Lower lobe of right lung (tissue), 2 donors: ENCODE measurements around the gene GNAO1. TPM values are rescaled to one million over a fixed set of nuclear protein-coding genes. Genes with fewer than 3 reads are reported as not detected.
A peak's percentile ranks its signal among the peaks of the same experiment; 100 is the strongest.

ENCODE experiments used
- ATAC-seq, 2 donors: fragments of 200-7000 bp; cut with Tn5 transposase; one replicate each; pipeline ENCODE4 v1.9.1; 2020 to 2022; ENCODE audit warnings: mild to moderate bottlenecking in 2 of 2, moderate library complexity in 2 of 2
- DNase-seq: peaks from one replicate; pipeline ENCODE4 v3.0.0-alpha.2; 2020
- H3K27ac ChIP-seq: fragments of 200-600 bp; one replicate; pipeline ENCODE4 v1.8.0; 2022
- H3K27me3 ChIP-seq: fragments of 200-600 bp; one replicate; pipeline ENCODE4 v1.8.0; 2022; ENCODE audit warnings: low read depth
- H3K36me3 ChIP-seq: fragments of 200-600 bp; one replicate; pipeline ENCODE4 v1.8.0; 2022; ENCODE audit warnings: mild to moderate bottlenecking
- H3K4me1 ChIP-seq: fragments of 200-600 bp; one replicate; pipeline ENCODE4 v1.8.0; 2022
- H3K4me3 ChIP-seq: fragments of 200-600 bp; one replicate; pipeline ENCODE4 v1.8.0; 2022; ENCODE audit warnings: mild to moderate bottlenecking
- H3K9me3 ChIP-seq: fragments of 200-600 bp; one replicate; pipeline ENCODE4 v1.8.0; 2022
- intact Hi-C: fragments of 100-400 bp; cut with DNase I; formaldehyde crosslinking; loops from one replicate; pipeline ENCODE4 v1.11.0; 2022
- total RNA-seq: library from RNA; stranded (reverse); fragmentation: NEBNext Ultra II Directional; extraction: Animal tissue kit (Norgen Biotek cat#: 25700); gene quantifications from one replicate; pipeline ENCODE4 v1.2.1, GENCODE V29; 2021
- TF ChIP-seq, protein P1 (sequence below): fragments of 200-600 bp; IDR thresholded peaks from one replicate; pipeline ENCODE4 v1.8.0; 2022; ENCODE audit warnings: antibody characterized with exemption, mild to moderate bottlenecking
- donor health status: DM: no; HTN: yes; CAD: no; lungs with severe emphysema.

The GNAO1 gene
- total RNA-seq, 1 donor from 2014 or later: 1.8 TPM

DNA sequence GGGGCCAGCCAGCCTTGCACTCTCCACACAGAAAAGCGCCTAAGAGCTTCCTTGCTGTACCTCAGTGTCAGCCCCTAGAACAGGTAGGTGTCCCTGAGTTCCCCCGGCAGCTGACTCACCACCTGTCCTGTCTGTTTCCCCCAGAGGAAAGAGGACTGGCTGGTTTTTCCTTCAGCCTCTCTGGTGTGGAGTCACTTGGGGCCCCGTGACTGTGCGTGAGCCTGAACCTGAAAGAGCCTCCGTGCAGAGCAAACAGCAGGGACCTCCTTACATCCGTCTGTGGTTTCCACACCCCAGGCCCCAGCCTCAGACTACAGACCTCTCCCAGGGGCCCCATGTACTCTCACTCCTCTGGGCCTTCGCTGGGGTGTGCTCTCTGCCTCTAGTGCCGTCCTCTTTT is 87.8 kb downstream of the GNAO1 start:
- Histone ChIP-seq H3K4me3 (no peak overlapping the region), H3K36me3 (no peaks in the 10 kb centered on the region), H3K4me1 (no peaks in the 10 kb centered on the region), H3K27ac (no peak overlapping the region), H3K27me3 (no peaks in the 10 kb centered on the region), H3K9me3 (no peaks in the 10 kb centered on the region)
- ATAC-seq: peak; percentile 61 to 70
- DNase-seq: no peak
- intact Hi-C loops: no loop called here
- TF ChIP-seq, protein P1, sequence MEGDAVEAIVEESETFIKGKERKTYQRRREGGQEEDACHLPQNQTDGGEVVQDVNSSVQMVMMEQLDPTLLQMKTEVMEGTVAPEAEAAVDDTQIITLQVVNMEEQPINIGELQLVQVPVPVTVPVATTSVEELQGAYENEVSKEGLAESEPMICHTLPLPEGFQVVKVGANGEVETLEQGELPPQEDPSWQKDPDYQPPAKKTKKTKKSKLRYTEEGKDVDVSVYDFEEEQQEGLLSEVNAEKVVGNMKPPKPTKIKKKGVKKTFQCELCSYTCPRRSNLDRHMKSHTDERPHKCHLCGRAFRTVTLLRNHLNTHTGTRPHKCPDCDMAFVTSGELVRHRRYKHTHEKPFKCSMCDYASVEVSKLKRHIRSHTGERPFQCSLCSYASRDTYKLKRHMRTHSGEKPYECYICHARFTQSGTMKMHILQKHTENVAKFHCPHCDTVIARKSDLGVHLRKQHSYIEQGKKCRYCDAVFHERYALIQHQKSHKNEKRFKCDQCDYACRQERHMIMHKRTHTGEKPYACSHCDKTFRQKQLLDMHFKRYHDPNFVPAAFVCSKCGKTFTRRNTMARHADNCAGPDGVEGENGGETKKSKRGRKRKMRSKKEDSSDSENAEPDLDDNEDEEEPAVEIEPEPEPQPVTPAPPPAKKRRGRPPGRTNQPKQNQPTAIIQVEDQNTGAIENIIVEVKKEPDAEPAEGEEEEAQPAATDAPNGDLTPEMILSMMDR: no peak

DNA sequence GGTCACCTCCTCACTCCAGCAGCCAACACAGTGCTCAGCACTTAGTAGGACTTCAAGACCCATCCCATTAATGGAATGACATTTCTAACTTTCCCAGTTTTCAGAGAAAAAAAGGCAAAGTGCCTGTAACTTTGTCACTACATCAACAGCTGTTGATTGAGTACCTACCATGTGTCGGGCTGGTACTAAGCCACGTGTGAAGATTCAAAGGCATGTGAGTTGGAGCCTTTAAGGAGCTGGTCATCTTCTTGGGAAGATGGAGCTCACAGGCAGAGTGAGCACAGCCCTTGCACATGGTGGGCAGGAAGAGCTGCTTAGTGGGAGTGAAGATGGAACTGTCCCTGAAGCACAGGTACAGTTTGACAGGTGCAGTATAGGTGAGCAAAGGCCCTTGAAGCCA is 88.6 kb downstream of the GNAO1 start:
- DNase-seq: no peak
- Histone ChIP-seq H3K9me3 (no peaks in the 10 kb centered on the region), H3K36me3 (no peaks in the 10 kb centered on the region), H3K4me3 (no peak overlapping the region), H3K27me3 (no peaks in the 10 kb centered on the region), H3K4me1 (no peaks in the 10 kb centered on the region), H3K27ac (no peak overlapping the region)
- intact Hi-C loops: no loop called here
- no peak for ATAC-seq
- TF ChIP-seq, protein P1: no peak

GRCh38 chr16:56281249-56281805 is 90.0 kb downstream of the GNAO1 start:
- ATAC-seq: no peak
- H3K4me3 ChIP-seq: no peak overlapping the region
- H3K9me3 ChIP-seq: no peaks in the 10 kb centered on the region
- DNase-seq: no peak
- no peak overlapping the region for H3K27ac ChIP-seq
- H3K4me1 ChIP-seq: no peaks in the 10 kb centered on the region
- H3K36me3 ChIP-seq: no peaks in the 10 kb centered on the region
- H3K27me3 ChIP-seq: no peaks in the 10 kb centered on the region
- intact Hi-C loops: no loop called here
- TF ChIP-seq, protein P1: peak; percentile 13

DNA sequence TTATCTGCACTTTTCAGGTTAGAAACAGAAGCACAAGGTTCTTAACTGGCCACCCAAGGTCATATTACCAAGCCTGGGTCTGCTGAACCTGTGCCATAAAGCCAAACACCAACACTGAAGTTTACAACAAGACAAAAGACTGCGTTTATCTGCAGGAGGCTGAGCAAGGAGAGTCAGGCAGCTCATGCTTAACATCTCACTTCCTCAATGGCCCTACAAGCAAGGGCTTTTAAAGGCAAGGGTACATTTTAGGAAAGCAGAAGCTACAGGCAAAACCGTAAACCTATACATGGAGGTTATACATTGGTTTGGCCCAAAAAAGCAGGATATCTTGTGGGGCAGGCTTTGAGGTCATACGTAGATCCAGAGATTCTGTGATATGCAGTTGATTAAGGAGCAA is 91.2 kb downstream of the GNAO1 start:
- DNase-seq: no peak
- no peaks in the 10 kb centered on the region for H3K36me3 ChIP-seq
- H3K4me1 ChIP-seq: no peaks in the 10 kb centered on the region
- H3K27ac ChIP-seq: no peak overlapping the region
- no peaks in the 10 kb centered on the region for H3K9me3 ChIP-seq
- intact Hi-C loops: no loop called here
- TF ChIP-seq, protein P1: no peak
- no peak overlapping the region for H3K4me3 ChIP-seq
- no peaks in the 10 kb centered on the region for H3K27me3 ChIP-seq
- ATAC-seq: no peak

DNA sequence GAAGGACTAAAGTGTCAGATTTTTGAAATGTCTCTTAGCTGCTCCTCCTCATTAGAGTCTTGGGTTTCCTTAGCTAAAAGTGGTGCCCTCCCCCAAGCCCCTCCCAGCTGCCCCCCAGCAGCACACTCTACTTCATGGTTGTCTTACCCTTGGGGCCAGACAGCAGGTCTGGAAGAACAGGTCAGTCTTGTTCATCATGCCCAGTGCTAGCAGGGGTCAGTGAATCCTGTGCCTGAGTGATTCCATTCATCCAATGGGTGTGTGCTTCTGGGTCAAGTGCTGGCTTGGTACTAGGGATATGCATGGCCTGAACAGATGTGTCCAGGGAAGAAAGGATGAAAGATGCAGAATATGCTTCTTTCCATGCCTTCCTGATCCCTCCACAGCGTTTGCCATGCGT is 93.2 kb downstream of the GNAO1 start:
- H3K27me3 ChIP-seq: no peaks in the 10 kb centered on the region
- H3K27ac ChIP-seq: no peak overlapping the region
- DNase-seq (no peak), ATAC-seq (no peak)
- H3K4me3 ChIP-seq: no peak overlapping the region
- no peaks in the 10 kb centered on the region for H3K4me1 ChIP-seq
- H3K36me3 ChIP-seq: no peaks in the 10 kb centered on the region
- TF ChIP-seq, protein P1: no peak
- intact Hi-C loops: no loop called here
- no peaks in the 10 kb centered on the region for H3K9me3 ChIP-seq
